Neural progenitor cell (in vitro differentiated cells): ENCODE measurements around the gene NDE1. TPM values are rescaled to one million over a fixed set of nuclear protein-coding genes. Genes with fewer than 3 reads are reported as not detected.

ENCODE experiments used
- DNase-seq: peaks from one replicate; pipeline ENCODE4 v3.0.0-alpha.2; 2016; ENCODE audit warnings: low spot score
- H2AFZ ChIP-seq: fragments of 200-600 bp; sonication (generic); replicated peaks from 2 replicates; pipeline ENCODE4 v1.6.1; 2016; ENCODE audit warnings: antibody characterized with exemption
- H3F3A ChIP-seq: fragments of 200-600 bp; sonication (generic); 2 replicates; pipeline ENCODE4 v1.6.1; 2016; ENCODE audit warnings: antibody characterized with exemption, low read depth
- H3K27ac ChIP-seq: fragments of 200-600 bp; sonication (generic); 2 replicates; pipeline ENCODE4 v1.5.1; 2016; ENCODE audit warnings: mild to moderate bottlenecking
- H3K27me3 ChIP-seq: fragments of 200-600 bp; sonication (generic); 2 replicates; pipeline ENCODE4 v1.6.1; 2016; ENCODE audit warnings: mild to moderate bottlenecking, moderate library complexity
- H3K36me3 ChIP-seq: fragments of 200-600 bp; sonication (generic); 2 replicates; pipeline ENCODE4 v1.5.1; 2016
- H3K4me1 ChIP-seq: fragments of 200-600 bp; sonication (generic); 2 replicates; pipeline ENCODE4 v1.6.1; 2016; ENCODE audit warnings: mixed run types
- H3K4me2 ChIP-seq: fragments of 200-600 bp; sonication (generic); 2 replicates; pipeline ENCODE4 v1.6.1; 2016
- H3K4me3 ChIP-seq: fragments of 200-600 bp; sonication (generic); 2 replicates; pipeline ENCODE4 v1.5.1; 2016
- H3K79me2 ChIP-seq: fragments of 200-600 bp; sonication (generic); 2 replicates; pipeline ENCODE4 v1.6.1; 2016; ENCODE audit warnings: low read depth
- H3K9ac ChIP-seq: fragments of 200-600 bp; sonication (generic); 2 replicates; pipeline ENCODE4 v1.6.1; 2016
- H3K9me3 ChIP-seq: fragments of 200-600 bp; sonication (generic); 2 replicates; pipeline ENCODE4 v1.5.1; 2016; ENCODE audit warnings: low read depth
- H4K20me1 ChIP-seq: fragments of 200-600 bp; sonication (generic); 2 replicates; pipeline ENCODE4 v1.6.1; 2016; ENCODE audit warnings: low read depth
- H3K27ac Mint-ChIP-seq: 3 replicates; pipeline ENCODE4 v1.8.0; 2021; ENCODE audit warnings: mixed read lengths
- H3K27me3 Mint-ChIP-seq: 2 replicates; pipeline ENCODE4 v1.8.0; 2022; ENCODE audit warnings: low read depth, mild to moderate bottlenecking, inconsistent platforms, moderate library complexity, mixed read lengths; ENCODE audit not compliant: insufficient read depth
- H3K36me3 Mint-ChIP-seq: 3 replicates; pipeline ENCODE4 v1.8.0; 2021; ENCODE audit warnings: mixed read lengths
- H3K4me1 Mint-ChIP-seq: 3 replicates; pipeline ENCODE4 v1.8.0; 2021; ENCODE audit warnings: mixed read lengths
- H3K4me3 Mint-ChIP-seq: 3 replicates; pipeline ENCODE4 v1.8.0; 2021; ENCODE audit warnings: mild to moderate bottlenecking, moderate library complexity, mixed read lengths
- H3K9me3 Mint-ChIP-seq: 3 replicates; pipeline ENCODE4 v1.8.0; 2020; ENCODE audit warnings: mixed read lengths
- CTCF ChIP-seq: fragments of 200-600 bp; sonication (generic); IDR thresholded peaks from 2 replicates; pipeline ENCODE4 v1.5.1; 2017; ENCODE audit warnings: antibody characterized with exemption, mild to moderate bottlenecking
- EZH2 ChIP-seq: fragments of 200-600 bp; sonication (generic); IDR thresholded peaks from 2 replicates; pipeline ENCODE4 v1.6.1; 2017; ENCODE audit warnings: antibody characterized with exemption, mild to moderate bottlenecking, moderate library complexity
- EZH2phosphoT487 ChIP-seq: fragments of 200-600 bp; sonication (generic); IDR thresholded peaks from 2 replicates; pipeline ENCODE4 v1.6.1; 2017; ENCODE audit warnings: antibody characterized with exemption
- microRNA counts: library from miRNA; unstranded; fragments of <30 nt; microRNA quantifications from one replicate; lab custom pipeline; 2016
- total RNA-seq: library from RNA; depleted of rRNA; stranded (reverse); fragments of >200 nt; gene quantifications from 2 replicates; pipeline ENCODE4 v1.2.3, GENCODE V29; 2015; ENCODE audit warnings: low replicate concordance

Gene NDE1
- total RNA-seq, 1 donor from 2014 or later: 85.3 TPM

DNA sequence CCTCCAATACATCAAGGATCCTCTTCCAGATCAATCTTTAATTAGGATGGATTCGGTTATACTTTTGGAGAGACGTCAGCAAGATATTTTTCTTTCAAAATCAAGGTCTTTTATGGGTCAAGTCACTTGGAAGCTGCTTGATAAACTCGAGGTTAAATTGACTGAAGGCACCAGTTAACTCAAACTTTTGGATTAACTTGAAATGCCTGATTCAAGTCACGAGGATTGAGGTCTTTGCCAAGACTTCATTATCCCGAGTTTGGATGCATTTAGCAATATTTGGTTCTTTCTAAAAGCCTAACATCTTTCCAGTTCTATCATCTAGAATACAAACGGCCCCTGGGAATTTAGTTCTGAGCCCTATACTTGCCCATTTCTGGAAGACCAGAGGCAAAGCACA, 123.9 kb downstream of the NDE1 start:
- Mint-ChIP-seq H3K36me3 (no peaks in the 10 kb centered on the region), H3K4me1 (peaks cover 5% of the 10 kb centered on the region), H3K27me3 (peaks cover 2% of the 10 kb centered on the region), H3K27ac (no peak overlapping the region), H3K9me3 (no peaks in the 10 kb centered on the region), H3K4me3 (no peak overlapping the region)
- no peaks in the 10 kb centered on the region for H3K9me3 ChIP-seq
- H3K4me1 ChIP-seq: no peaks in the 10 kb centered on the region
- no peaks in the 10 kb centered on the region for H3F3A ChIP-seq
- TF ChIP-seq EZH2 (no peak), CTCF (no peak), EZH2phosphoT487 (no peak)
- no peak overlapping the region for H3K4me3 ChIP-seq
- H3K79me2 ChIP-seq: no peaks in the 10 kb centered on the region
- H3K4me2 ChIP-seq: no peak overlapping the region
- no peak overlapping the region for H3K9ac ChIP-seq
- no peaks in the 10 kb centered on the region for H4K20me1 ChIP-seq
- H3K36me3 ChIP-seq: no peaks in the 10 kb centered on the region
- H3K27ac ChIP-seq: no peak overlapping the region
- DNase-seq: no peak
- H3K27me3 ChIP-seq: no peaks in the 10 kb centered on the region
- H2AFZ ChIP-seq: no peak overlapping the region

DNA sequence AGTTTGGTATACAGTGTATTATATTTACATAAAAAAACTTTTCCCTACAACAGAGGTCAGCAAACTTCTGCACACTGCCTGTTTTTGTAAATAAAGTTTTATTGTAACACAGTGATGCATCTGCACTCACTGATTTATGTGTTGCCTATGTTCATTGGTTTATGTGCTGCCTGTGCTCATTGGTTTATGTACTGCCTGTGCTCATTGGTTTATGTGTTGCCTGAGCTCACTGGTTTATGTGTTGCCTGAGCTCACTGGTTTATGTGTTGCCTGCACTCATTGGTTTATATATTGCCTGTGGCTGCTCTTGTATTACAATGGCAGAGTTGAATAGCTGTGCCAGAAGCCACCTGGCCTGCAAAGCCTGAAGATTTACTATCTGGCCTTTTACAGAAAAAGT, 125.2 kb downstream of the NDE1 start:
- H3K36me3 ChIP-seq: no peaks in the 10 kb centered on the region
- no peak overlapping the region for H3K4me2 ChIP-seq
- H3K27ac ChIP-seq: no peak overlapping the region
- DNase-seq: no peak
- no peak overlapping the region for H2AFZ ChIP-seq
- TF ChIP-seq CTCF: no peak
- TF ChIP-seq EZH2phosphoT487: no peak
- TF ChIP-seq EZH2: no peak
- H4K20me1 ChIP-seq: no peaks in the 10 kb centered on the region
- Mint-ChIP-seq H3K4me1 (peaks cover 5% of the 10 kb centered on the region), H3K9me3 (no peaks in the 10 kb centered on the region), H3K36me3 (no peaks in the 10 kb centered on the region), H3K27ac (no peak overlapping the region), H3K27me3 (peaks cover 4% of the 10 kb centered on the region), H3K4me3 (no peak overlapping the region)
- H3K9ac ChIP-seq: no peak overlapping the region
- no peaks in the 10 kb centered on the region for H3K9me3 ChIP-seq
- H3K27me3 ChIP-seq: no peaks in the 10 kb centered on the region
- no peaks in the 10 kb centered on the region for H3K4me1 ChIP-seq
- no peaks in the 10 kb centered on the region for H3F3A ChIP-seq
- H3K4me3 ChIP-seq: no peak overlapping the region
- H3K79me2 ChIP-seq: no peaks in the 10 kb centered on the region

GRCh38 chr16:15775663-15776304, 125.7 kb downstream of the NDE1 start:
- H3K27me3 Mint-ChIP-seq: peaks cover 6% of the 10 kb centered on the region
- Histone ChIP-seq H3K4me3 (no peak overlapping the region), H3K27me3 (no peaks in the 10 kb centered on the region), H3K4me1 (no peaks in the 10 kb centered on the region), H3F3A (no peaks in the 10 kb centered on the region), H4K20me1 (no peaks in the 10 kb centered on the region), H3K36me3 (no peaks in the 10 kb centered on the region), H3K9ac (no peak overlapping the region), H3K9me3 (no peaks in the 10 kb centered on the region), H2AFZ (no peak overlapping the region), H3K79me2 (no peaks in the 10 kb centered on the region), H3K27ac (no peak overlapping the region), H3K4me2 (no peak overlapping the region)
- no peak for TF ChIP-seq EZH2
- TF ChIP-seq CTCF: no peak
- no peak for TF ChIP-seq EZH2phosphoT487
- no peak for DNase-seq
- H3K36me3 Mint-ChIP-seq: no peaks in the 10 kb centered on the region
- H3K4me3 Mint-ChIP-seq: no peak overlapping the region
- no peak overlapping the region for H3K27ac Mint-ChIP-seq
- H3K4me1 Mint-ChIP-seq: peaks cover 5% of the 10 kb centered on the region
- H3K9me3 Mint-ChIP-seq: no peaks in the 10 kb centered on the region

MicroRNAs encoded within 50 kb of the gene (microRNA counts, 767-probe panel; counts per million panel counts)
- 460 counts per million, percentile 90 among the panel's probes with 10 or more counts for microRNA hsa-miR-484 (lab: Ali Mortazavi, UCI)

Other genes with a start within 250 kb of the NDE1 start
- 39.0 and 44.6 TPM in 2 replicates for gene BMERB1, start 215.7 kb upstream of the NDE1 start, total RNA-seq
- 11.9 and 13.4 TPM in 2 replicates for gene MARF1, start 7.1 kb upstream of the NDE1 start, total RNA-seq
- 0.07 and 0.25 TPM in 2 replicates for gene MYH11, start 206.8 kb downstream of the NDE1 start, total RNA-seq
- 50.5 and 101 TPM in 2 replicates for gene CEP20, start 238.4 kb downstream of the NDE1 start, total RNA-seq